HG02678 (cell line): Measurements from ENCODE around the gene BACH2.
"Not testable (repeated sequence)": the region's sequence is repeated elsewhere in the genome, so short reads cannot be mapped to it uniquely, and the experiment has no call there.

Source experiments
- ATAC-seq: cut with Tn5 transposase; IDR thresholded peaks from one replicate; pipeline ENCODE4 v1.9.1; 2021; ENCODE audit warnings: mild to moderate bottlenecking, moderate library complexity; ENCODE audit not compliant: unreplicated experiment

BACH2 gene

DNA sequence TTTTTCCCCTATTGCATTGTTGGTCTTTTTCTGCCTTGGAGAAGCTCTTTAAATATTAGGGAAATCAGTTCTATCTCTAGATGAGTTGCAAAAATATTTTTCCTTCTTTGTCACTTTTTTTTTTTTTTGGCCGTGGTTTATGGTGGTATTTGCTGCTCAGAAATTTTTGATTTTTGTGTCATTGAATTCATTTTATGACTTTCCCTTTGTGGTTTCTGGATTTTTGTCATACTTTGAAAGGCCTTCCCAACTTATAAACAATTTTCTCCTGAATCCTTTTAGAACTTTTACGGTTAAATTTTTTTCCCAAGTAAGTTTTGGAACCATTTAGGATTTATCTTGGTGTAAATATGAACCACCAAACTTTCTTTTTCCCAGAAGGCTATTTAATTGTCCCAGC is 256.7 kb downstream of the BACH2 start:
- ATAC-seq = no peak

DNA sequence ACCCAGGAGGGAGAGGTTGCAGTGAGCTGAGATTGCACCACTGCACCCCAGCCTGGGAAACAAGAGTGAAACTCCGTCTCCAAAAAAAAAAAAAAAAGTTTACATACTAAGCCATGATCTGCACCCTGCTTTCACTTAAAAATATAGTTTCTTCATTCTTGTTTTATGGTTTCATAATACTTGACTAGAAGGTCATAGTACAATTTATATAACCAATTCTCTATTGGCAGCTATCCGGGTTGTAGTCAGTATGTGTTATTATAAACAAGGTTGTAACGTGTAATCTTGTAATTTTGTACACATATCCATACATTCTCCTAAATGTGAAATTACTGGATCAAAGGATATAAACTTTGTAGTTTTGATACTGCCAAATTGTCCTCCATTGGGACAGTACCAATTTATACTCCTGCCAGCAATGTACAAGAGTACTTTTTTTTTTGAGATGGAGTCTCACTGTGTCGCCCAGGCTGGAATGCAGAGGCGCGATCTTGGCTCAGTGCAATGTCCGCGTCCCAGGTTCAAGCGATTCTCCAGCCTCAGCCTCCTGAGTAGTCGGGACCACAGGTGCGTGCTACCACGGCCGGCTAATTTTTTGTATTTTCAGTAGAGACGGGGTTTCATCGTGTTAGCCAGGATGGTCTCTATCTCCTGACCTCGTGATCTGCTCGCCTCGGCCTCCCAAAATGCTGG is 257.5 kb downstream of the BACH2 start:
- ATAC-seq = no peak

DNA sequence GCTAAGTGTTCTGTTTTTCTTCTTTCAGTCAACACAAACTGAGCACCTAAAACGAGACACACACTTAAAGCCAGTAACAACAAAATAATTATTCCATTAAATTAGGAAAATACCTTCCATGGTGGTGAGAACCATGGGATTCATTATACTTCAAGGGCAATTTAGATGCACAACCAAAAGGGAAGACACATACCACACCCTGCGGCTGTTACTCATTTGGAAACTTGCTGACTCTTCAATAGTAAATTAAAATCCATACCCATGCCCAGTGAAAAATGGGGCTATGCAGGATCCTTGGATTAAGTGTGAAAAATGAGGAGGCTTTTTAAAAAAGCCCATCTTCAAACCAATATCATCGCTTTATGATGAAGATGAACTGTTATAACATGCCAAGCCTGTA is 259.7 kb downstream of the BACH2 start:
- ATAC-seq = no peak

DNA sequence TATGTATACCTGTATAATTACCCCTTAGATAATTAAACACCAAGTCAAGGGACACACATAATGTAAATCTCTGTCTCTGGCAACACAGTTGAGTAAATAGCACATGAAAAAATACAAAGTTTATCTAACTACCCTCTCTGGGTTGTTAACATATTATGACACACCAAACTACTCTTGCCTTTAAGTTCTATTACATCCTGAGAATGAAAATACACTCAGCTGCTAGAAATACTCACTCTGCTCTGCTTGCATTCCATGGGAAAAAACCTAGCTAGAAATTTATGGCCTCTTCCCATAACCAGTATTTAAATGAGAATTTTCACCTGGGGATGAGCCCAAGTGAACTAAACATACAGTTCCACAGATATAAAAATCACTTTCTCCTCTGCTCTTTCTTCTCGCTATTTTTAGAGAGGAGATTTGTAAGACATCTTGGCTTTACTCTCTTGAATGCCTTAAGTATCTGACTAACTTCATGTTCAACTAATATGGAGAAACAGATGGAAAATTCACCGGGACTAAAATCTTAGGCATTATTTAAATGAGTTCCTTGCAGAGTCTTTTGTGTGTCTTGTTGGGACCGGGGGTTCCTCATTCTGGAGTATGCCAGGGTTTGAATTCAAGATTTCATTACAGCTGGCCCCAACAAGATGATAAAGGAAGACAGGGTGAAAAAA is 261.5 kb downstream of the BACH2 start:
- ATAC-seq = no peak

DNA sequence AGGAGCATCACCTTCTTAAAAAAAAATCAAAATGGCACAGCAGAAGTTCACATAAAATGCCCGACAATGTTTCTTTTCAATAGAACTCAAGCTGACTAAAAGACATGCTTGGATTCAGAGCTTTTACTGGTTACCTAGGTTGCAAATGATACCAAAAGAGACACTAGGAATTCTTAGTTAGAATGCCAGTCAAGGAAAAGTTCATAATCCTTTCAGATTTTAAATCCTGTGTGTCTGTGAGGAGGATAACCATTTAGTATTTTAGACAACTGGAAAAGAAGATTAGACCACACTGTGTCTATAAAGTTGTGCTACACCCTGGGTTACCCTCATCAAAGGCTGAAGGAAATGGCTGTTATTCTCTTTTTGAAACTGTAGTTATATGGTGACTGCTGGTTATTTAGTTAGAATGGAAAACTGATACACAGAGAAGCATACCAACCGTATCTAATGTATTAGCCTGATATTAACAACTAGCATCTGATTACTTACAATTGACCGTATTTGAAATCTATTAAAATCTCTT is 262.8 kb downstream of the BACH2 start:
- ATAC-seq = no peak

DNA sequence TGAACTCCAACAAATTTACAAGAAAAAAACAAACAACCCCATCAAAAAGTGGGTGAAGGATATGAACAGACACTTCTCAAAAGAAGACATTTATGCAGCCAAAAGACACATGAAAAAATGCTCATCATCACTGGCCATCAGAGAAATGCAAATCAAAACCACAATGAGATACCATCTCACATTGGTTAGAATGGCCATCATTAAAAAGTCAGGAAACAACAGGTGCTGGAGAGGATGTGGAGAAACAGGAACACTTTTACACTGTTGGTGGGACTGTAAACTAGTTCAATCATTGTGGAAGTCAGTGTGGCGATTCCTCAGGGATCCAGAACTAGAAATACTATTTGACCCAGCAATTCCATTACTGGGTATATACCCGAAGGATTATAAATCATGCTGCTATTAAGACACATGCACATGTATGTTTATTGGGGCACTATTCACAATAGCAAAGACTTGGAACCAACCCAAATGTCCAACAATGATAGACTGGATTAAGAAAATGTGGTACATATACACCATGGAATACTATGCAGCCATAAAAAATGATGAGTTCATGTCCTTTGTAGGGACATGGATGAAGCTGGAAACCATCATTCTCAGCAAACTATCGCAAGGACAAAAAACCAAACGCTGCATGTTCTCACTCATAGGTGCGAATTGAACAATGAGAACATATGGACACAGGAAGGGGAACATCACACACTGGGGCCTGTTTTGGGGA is 264.0 kb downstream of the BACH2 start:
- not testable (repeated sequence) for ATAC-seq

DNA sequence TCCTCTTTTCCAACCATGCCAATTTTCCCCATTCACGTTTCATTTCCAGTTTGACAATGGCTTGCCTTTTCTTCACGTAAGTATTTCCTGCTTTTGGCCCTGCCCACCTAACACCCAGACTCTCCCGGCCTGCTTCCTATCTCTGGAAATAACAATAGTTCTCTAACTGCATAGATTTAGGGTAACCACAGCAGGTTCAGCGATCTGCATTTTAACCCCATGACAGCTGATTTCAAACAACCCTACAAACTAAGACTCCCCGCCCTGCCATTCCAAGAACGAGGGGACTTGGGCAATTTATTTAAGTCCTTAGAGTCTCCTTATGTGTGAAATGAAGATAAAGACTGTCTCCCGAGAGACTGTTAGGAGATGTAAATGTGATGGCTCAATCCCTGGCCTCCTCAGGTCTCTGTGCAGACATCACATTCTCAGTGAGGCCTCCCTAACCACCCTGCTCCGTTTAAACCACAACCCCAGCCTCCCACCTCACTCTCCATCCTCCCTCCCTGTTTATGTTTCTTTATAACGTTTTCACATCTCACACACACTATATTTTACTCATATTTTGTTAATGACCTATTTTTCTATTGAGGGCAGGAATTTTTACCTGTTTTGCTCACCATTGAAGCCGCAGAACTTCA is 267.5 kb downstream of the BACH2 start:
- no peak for ATAC-seq

DNA sequence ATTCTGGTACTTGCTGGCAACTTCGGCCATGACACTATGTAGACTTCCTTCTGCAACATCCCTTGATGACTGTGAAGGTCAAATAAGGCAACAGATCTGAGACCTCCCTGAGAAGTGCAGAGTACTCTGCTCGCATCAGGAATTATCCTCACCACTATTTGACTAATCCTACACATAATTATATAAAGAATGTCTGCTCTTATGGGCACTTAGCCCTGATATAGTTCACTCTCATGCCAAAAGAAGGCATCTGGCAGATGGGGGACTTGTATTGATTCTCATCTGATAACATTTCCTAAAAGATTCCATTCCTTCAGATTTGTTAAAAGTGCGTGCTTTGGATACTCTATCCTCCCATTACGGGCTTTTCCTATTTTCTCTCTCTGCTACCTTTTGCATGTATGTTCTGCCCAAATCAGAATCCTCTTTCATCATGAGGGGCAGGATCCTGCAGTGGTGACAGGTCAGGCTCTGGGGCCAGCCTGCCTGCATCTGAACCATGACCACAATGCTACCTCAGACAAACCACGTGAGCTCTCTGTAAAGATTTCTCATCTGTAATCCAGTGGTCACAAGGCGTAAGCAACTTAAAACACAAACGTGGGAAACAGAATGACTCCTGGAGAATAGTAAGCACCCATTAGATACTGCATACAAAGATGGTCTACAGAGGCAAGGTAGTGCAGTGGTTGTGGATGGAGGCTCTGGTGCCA is 268.4 kb downstream of the BACH2 start:
- ATAC-seq = no peak

DNA sequence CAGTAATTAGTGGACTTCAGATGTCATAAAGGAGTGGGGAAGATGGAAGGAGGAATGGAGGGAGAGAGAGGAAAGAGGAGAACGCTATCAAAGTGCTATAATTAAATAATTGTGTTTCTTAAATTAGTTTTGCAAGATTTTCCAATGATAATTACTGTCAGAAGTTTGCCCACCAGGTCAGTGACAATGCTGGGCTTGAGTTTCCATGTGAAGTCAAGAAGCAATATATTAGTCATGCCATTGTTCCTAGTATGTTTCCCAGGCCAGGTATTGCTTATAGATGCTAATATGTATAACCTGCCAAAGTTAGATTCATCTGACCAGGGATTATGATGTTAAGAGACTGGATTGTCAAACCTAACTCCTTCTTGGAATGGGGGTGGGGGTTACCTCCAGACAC is 270.4 kb downstream of the BACH2 start:
- no peak for ATAC-seq

DNA sequence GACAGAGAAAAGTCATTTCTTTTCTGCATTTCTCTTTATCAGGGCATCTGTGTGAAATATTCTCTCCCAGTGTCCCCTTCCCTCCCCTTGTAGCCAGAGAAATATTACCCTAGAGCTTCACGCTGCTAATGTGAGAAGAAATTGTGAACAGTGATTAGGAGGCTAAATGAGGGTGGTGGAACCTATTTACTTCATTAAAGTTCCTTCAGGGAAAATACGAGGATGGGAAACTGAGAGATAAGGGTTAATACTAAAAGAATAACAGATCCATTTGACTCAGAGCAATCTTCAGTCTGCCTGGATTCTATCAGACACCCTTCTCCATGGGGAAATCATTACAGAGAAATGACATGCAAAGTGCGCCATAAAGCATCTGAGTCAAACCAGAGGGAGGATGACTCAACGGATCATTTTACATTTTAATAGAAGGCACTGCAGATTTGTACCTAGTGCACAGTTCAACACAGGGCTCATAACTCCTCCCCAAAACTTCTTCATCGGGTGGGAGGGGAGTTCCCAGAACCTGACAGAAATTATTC is 271.1 kb downstream of the BACH2 start:
- no peak for ATAC-seq

DNA sequence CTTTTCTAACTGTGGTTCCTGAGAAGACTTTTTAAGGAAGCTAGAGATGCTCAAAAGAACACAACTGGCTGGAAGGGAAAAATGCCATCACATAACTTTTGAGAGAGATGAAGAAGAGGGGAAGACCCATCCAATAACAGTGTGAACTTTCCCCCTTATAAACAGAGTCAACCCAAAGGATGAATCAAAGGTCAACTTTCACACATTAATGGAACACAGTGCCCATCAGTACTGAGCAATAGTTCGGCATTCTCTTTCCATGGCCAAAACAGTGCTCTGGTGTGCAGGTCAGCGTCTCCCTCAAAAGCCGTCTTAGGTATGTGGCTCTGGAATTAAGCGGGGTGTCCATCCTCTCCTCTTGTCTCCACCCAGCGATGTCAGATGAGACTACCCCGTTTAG is 272.0 kb downstream of the BACH2 start:
- no peak for ATAC-seq

DNA sequence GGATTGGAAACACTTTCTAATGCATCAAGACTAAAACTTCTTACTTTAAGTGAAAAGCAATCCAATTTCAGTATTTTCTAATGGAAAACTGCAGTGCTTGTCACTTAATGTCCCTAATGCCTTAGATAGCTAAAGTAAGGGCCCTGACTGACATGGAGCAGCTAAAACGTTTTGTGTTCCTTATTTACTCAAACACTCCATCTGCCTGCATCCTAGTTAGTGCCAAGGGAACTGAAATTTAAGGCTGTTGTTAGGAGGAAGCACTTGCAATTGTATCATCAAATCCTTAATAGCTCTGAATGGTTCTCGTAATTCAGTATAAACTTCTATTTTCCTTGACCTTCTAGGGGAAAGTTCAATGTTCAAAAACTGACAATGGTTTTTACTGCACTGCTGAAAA is 274.9 kb downstream of the BACH2 start:
- no peak for ATAC-seq

DNA sequence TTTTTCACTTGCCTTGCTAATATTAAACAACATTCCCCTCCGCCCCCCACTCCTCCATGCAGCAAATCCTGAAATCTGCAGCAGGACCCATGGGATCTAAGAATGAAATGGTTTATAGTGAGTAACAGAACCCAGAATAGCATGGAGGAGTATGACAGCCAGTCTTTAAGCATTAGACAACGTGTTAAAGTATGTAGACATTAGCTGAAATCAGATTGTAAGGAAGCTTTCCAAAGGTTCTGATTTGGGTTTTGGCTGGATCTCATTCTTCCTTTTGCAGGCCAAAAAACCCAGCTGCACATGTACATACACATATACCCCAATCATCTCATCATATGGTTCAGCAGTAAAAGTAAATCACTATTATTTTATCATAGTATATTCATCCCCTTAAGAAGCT is 275.9 kb downstream of the BACH2 start:
- ATAC-seq = no peak

DNA sequence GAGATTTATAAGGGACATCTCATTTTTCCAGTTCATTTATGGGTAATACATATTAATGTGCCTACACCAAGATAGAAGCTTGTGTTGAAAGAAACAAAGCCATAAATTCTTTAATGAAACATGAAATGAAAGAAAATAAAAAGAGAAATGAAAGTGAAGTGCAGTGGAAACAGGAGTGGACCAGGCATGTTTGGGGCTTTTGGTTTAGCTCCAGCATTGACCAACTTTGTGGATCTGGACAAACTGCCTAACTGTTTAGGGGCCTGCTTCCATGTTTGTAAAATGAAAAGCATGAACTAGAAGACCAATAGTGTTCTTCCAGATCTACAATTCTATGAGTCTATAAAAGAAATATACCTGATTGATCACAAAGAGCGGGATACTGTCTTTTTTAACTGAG is 277.4 kb downstream of the BACH2 start:
- ATAC-seq = no peak

DNA sequence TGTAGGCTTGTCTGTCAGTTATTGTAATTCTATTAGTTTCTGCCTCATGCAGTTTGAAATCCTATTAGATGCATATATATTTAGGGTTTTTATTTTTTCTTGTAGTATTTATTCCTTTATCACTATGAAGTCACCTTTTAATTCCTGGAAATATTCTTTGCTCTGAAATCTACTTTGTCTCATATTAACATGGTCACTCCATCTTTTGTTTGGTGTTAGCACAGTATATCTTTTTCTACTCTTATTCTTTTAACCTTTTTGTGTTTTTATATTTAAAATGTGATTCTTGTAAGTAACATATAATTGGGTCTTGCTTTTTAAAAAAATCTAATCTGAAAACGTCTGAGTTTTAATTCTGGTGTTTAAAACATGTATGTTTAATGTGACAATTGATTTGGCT is 280.8 kb downstream of the BACH2 start:
- no peak for ATAC-seq

DNA sequence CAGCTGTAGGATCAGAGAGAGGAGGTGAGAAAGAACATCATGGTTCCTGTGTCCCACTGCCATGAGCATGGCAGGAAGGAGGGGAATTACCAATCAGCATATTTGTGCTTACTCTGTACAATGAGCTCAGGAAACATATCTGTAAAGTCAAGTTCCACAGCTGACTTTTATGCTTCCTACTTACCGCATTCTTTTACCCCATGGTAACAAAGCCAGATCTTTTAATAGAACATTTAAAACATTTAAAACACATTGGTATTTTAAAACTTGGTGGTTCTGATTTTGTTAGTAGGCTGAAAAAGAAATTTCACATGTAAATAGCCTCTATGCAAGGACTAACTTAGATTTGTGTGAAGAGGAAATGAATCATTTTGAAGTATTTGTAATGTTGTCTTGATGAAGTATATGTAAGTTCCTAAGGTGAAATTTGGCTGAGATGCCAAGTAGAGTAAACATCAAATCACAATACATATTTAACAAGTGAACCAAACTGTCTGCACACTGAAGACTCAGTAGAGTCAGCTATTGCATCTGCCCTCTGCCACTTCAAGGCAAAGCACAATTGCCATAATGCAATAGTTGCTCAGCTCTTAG is 287.6 kb downstream of the BACH2 start:
- no peak for ATAC-seq

DNA sequence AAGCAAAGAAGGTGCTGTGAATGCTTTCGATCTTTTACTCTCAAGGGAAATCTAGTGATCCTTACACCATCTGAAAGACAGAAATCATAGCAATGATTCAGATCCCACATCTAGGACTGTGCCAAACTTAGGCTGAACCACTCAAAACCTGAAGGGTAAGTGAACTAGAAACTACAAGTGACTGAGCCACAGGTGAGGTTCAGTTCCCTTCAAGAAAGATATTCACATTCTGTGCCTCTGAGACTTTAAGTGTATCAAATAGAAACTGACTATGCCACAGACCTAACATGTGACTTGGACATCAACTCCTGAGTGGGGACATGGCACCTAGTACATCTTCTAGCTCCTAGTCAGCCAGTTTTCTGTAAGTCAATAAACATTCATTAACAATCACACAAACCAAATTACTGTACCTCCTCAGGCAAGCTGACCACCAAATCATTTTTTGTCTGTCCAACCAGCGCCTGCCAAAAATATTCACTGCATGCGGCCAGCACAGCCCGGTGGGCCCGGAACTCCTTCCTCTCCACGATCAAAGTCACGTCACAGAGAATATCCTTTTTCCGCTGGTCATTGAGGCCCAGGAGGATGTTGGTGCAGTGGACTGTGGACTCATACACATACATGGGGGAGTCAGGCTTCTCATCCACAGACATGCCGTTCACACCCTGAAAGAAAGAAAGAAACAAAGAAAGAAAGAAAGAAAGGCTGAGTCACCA is 288.3 kb downstream of the BACH2 start:
- no peak for ATAC-seq

DNA sequence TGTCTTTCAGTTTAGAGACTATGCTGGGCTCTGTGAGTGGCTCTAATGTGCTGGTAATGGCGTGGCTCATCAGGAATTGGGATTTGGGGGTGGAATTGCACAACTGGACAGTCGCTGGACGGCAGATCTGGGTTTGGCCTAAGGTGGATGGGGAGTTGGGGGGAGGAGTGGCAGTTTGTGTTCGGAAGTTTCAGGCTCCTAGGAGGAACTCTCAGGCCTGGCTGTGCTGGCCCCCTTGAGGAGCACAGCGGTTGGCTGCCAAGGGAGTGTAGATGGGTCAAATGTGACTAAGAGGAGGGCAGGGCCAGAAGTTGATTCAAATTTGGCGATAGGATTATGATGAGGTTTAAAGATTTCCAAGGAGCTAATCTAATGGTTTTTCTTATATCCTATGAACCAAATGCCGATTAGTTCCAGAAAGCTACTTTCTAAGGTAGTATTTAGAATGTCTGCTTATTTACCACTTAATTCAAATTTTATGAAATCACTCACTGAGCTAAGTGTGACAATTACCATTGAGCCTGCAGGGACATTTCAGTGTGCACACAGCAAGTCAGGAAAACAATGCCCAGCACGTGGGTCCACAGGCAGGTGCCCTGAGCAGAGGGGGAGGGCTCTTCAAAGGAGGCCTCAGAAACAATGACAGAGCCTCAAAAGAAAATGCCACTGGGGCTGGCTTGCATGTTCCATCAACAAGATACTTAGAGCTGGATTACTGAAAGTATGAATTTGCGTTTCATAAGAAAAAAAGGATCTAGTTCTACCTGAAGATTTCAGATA is 291.4 kb downstream of the BACH2 start:
- ATAC-seq = no peak

DNA sequence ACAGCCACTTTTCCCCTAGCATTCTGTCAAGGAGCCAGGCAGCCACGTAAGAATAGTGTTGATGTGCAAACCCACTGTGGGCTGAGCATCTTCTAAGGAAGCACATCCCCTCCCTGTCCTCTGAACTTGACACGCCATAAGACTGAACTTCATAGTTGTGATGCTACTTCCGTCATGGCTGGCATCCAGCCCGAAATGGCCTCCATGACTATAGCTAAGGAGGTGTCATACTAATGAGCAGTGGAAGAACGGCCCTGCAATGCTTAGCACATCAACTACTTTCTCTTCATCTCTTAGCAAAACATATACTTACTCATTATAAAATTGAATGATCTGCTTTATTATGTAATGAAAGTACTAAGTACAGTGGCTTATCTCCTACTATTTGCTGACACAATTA is 292.1 kb downstream of the BACH2 start:
- no peak for ATAC-seq
